SKM-1 treated with dmso at 0.1 percent for 144 hours (cell line): Measurements from ENCODE around the gene BDKRB2.

Experiments used
- DNase-seq: peaks from one replicate; lab custom pipeline; 2025; ENCODE audit not compliant: unreplicated experiment; lab: John Stamatoyannopoulos, UW

Gene BDKRB2

DNA sequence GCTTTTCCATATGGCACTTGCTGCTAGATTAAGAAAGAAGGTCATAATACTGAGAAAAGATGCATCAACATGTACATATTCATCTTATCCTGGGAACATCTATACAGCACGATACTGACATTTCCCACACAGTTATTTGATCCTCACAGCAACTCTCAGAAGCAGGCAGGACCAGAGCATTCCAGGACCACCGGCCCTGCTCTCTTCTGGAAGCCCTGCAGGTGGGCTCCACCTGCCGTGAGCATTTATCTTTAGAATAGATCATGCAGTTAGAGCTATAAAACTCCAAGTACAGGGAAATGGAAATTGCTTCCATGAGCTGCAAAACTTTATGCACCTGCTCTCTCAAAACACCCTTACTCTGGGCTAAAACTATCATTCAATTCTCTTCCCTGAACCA lies 45.8 kb downstream of the BDKRB2 start:
- no peak for DNase-seq

GRCh38 chr14:96251656-96252155 lies 47.1 kb downstream of the BDKRB2 start:
- DNase-seq = no peak

DNA sequence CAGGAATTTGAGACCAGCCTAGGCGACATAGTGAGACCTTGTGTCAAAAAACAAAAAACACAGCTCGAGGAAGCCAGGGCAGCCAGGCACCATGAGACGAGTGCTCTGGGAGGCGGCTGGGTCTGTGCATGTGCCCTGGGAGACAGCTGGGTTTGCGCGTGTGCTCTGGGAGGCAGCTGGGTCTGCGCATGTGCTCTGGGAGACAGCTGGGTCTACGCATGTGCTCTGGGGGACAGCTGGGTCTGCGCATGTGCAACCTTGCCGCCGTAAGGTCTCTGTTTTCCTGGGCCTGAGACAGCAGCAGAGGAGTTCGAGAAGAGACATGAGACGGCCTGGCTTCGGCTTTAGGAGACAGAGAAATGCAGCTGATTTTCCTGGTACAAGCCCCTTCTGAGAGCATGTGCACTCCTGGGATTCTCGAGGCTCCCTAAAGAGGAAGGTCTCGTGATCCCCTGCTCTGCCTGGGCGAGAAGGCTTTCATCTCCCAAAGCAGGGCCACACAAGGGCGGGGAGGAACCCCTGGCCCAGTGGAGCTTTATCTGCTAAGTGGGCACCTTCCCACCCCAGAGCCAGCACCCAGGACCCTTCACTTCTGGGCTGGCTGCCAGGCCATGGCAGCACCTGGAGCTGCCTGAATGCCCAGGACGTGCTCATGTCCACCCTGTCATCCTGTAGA lies 47.8 kb downstream of the BDKRB2 start:
- DNase-seq = no peak

GRCh38 chr14:96252999-96253539 lies 48.4 kb downstream of the BDKRB2 start:
- no peak for DNase-seq

GRCh38 chr14:96254687-96255086 lies 50.0 kb downstream of the BDKRB2 start:
- no peak for DNase-seq

GRCh38 chr14:96255501-96256366 lies 51.1 kb downstream of the BDKRB2 start, which contains the start of gene BDKRB1:
Gene BDKRB1, plus strand, starts transcription at chr14:96256210. Its CDS starts 7,473 bp downstream, at chr14:96263683.
- DNase-seq = no peak

- DNase-seq = no peak
Observed at GRCh38 chr14:96256407-96256806, 51.8 kb downstream of the BDKRB2 start.

- DNase-seq = no peak
Observed at GRCh38 chr14:96257056-96257455, 52.4 kb downstream of the BDKRB2 start.

GRCh38 chr14:96257900-96258299 lies 53.3 kb downstream of the BDKRB2 start:
- no peak for DNase-seq

DNA sequence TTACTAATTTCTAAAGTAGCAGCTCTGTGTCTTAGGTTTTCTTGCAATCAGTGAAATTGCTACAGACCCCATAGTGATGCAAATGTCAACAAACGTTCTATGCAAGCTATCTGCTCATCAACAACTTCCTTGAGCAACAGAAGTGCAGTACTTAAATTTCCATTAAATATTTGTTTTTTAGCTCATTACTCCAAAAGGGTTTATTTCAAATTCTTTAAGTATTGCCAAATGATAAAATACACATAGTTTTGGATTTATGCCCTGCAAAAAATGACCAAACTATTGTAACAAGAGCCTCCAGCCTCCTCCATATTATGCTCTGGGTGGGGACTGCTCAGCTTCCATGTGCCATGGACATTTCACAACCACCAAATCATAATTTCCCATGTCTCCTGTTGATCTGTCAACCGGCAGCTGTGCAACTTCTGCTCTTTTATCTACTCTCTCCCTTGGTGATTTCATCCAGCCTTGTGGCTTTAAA lies 55.7 kb downstream of the BDKRB2 start:
- no peak for DNase-seq

GRCh38 chr14:96261053-96261452 lies 56.4 kb downstream of the BDKRB2 start:
- DNase-seq = no peak

DNA sequence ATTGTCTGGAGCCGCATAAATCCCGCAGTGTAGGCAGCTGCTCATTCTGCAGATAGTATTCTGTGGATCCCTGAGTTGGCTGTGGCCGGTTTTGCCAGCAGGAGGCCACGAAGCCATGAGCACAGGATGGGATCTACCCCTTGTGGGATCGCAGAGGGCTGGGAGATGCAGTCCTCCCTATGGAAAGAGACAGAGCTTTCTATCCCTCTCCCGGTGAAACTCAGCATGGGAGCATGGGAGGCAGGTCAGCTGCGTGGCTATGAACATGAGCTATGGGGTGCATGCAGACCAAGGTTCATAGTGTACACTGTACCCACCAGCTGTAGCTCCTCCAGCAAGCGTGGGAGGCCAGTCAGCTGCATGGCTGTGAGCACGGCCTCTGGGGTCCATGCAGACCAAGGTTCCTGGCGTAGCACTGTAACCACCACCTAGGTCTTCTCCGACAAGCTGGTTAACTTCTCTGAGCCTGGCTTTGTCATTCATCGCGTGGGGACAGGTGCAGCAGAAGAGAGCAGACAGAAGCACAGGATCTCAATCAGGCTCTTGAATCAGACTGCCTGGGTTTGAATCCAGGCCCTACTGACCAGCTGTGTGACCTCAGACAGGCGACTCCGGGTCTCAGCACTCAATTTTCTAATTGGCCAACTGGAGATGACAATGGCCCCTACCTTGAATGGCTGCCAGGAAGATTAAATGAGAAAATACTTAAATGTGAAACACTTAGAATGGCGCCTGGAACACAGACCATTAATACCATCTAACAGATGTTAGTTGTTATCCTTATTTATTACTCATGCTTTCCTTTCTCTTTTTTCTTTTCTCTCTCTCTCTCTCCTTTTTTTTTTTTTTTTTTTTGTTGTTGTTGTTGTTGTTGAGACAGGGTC lies 57.4 kb downstream of the BDKRB2 start:
- DNase-seq = no peak

GRCh38 chr14:96263347-96264199 lies 58.9 kb downstream of the BDKRB2 start:
- DNase-seq = no peak

DNA sequence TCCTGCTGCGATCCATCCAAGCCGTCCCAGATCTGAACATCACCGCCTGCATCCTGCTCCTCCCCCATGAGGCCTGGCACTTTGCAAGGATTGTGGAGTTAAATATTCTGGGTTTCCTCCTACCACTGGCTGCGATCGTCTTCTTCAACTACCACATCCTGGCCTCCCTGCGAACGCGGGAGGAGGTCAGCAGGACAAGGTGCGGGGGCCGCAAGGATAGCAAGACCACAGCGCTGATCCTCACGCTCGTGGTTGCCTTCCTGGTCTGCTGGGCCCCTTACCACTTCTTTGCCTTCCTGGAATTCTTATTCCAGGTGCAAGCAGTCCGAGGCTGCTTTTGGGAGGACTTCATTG lies 59.5 kb downstream of the BDKRB2 start:
- no peak for DNase-seq

DNA sequence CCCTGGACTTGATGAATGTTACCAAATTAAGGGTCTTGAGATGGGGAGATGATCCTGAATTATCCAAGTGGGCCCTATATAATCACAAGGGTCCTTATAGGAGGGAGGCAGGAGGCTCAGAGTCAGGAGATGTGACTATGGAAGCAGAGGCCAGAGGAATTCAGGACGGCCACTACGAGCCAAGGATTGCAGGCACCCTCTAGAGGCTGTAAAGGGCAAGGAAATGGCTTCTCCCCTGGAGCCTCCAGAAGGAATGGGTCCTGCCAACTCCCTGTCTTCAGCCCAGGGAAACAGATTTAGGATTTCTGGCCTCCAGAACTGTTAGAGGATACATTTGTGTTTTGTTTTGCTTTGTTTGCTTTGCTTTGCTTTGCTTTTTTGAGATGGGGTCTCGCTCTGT lies 60.2 kb downstream of the BDKRB2 start:
- no peak for DNase-seq

- no peak for DNase-seq
Observed at GRCh38 chr14:96265383-96266095, 60.9 kb downstream of the BDKRB2 start.

DNA sequence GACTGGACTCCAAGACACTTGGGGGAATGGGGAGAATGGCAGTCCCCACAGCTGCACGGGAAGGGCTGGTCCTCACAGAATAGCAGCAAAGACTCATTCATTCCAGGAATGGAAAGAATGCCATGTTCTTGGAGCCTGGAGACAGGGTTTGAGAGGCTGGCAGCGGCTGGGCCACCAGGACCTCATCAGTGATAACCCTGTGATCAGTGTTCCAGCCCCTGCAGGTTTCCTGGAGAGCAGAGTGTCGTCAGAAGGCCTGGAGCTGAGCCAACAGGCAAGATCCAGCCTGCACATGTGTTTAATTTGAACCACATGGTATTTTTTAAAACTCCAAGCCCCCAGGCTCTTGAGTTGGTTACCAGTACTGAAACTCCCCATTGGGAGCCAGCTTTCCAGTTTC lies 62.7 kb downstream of the BDKRB2 start:
- no peak for DNase-seq

- no peak for DNase-seq
Observed at GRCh38 chr14:96267916-96268315, 63.3 kb downstream of the BDKRB2 start.
